ENCODE data around the gene PRKACG. TPM values are rescaled to one million over a fixed set of nuclear protein-coding genes. Genes with fewer than 3 reads are reported as not detected.

The PRKACG gene
- total and polyA plus RNA-seq, 2 experiments from 2014 or later = not detected

DNA sequence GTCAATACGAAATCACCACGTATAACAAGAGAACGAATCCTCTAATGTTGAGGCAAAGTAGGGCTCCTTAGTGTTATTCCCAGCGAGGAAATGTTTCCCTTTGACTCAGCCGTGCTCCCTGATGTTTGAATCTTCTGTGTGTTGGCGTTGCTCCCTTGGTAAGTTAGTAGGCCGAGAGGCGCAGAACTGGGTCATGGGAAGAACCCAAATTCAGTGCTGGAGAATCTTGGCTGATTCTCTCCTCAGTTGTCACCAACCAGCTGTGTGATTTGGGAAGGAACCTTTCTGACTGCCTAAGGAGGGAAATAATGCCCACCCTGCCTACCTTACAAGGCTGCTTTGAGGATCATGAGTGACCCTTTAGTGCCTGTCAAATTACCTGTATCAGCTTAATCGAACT, 22.5 kb downstream of the PRKACG start:
- Histone ChIP-seq H3K79me2 (replicated peaks; ENCODE audit: insufficient read depth) (no peaks in the 10 kb centered on the region), H3K27me3 (ENCODE audit: insufficient read depth) (no peaks in the 10 kb centered on the region), H3K36me3 (ENCODE audit: insufficient read depth) (no peaks in the 10 kb centered on the region), H4K20me1 (replicated peaks; ENCODE audit: insufficient read depth) (no peaks in the 10 kb centered on the region), H3K4me2 (no peak overlapping the region), H3F3A (replicated peaks; ENCODE audit: low read depth) (no peaks in the 10 kb centered on the region; the same call in 1 of the 2 replicates), H3K27ac (ENCODE audit: low read depth) (no peak overlapping the region), H3K4me1 (ENCODE audit: insufficient read depth) (peaks cover 6% of the 10 kb centered on the region), H3K4me3 (no peak overlapping the region), H2AFZ (no peak overlapping the region), H3K9me2 (ENCODE audit: insufficient read depth) (no peaks in the 10 kb centered on the region)
- Mint-ChIP-seq H3K4me1 (peaks cover 8% of the 10 kb centered on the region), H3K27me3 (ENCODE audit: insufficient read depth, low read depth, poor library complexity) (peaks cover 5% of the 10 kb centered on the region), H3K27ac (no peak overlapping the region), H3K9me3 (no peaks in the 10 kb centered on the region), H3K36me3 (ENCODE audit: low read depth) (no peaks in the 10 kb centered on the region; the same call in 2 of the 3 replicates), H3K4me3 (no peak overlapping the region)
- TF ChIP-seq ZNF462 (CRISPR knock-in tag; IDR thresholded peaks at IDR 0.05) = no peak
- no peak for TF ChIP-seq CREB1 (CRISPR knock-in tag; IDR thresholded peaks at IDR 0.05; ENCODE audit: low read depth)
- no peak for TF ChIP-seq NANOG (IDR thresholded peaks at IDR 0.05; ENCODE audit: borderline replicate concordance)
- TF ChIP-seq EZH2phosphoT487 (IDR thresholded peaks at IDR 0.05; ENCODE audit: unreplicated experiment) = no peak
- TF ChIP-seq JUNB (IDR thresholded peaks at IDR 0.05; ENCODE audit: unreplicated experiment) = no peak
- TF ChIP-seq STAT1 (IDR thresholded peaks at IDR 0.05; ENCODE audit: unreplicated experiment) = no peak
- TF ChIP-seq ETS1 (IDR thresholded peaks at IDR 0.05) = no peak
- no peak for TF ChIP-seq ZNF331 (CRISPR knock-in tag; IDR thresholded peaks at IDR 0.05; ENCODE audit: low read depth)
- no peak for TF ChIP-seq REST (IDR thresholded peaks at IDR 0.05; ENCODE audit: unreplicated experiment)
- no peak for TF ChIP-seq CTCF (conservative IDR thresholded peaks at IDR 0.05; ENCODE audit: low read depth in 2 of 2)
- TF ChIP-seq EZH2 (IDR thresholded peaks at IDR 0.05; ENCODE audit: low read depth, unreplicated experiment) = no peak
- TF ChIP-seq POLR2AphosphoS5 (IDR thresholded peaks at IDR 0.05; ENCODE audit: low read depth) = no peak
- TF ChIP-seq ZNF114 (CRISPR knock-in tag; IDR thresholded peaks at IDR 0.05) = no peak
- DNase-seq (ENCODE audit: low spot score) (no peak), ATAC-seq (no peak)
